HG03439 (cell line): ENCODE results near the gene COLEC12.
A peak's percentile ranks its signal among the peaks of the same experiment; 100 is the strongest.

Experiments
- ATAC-seq: cut with Tn5 transposase; IDR thresholded peaks from one replicate; pipeline ENCODE4 v1.9.1; 2021; ENCODE audit warnings: mild to moderate bottlenecking, moderate library complexity; ENCODE audit not compliant: unreplicated experiment

The COLEC12 gene

DNA sequence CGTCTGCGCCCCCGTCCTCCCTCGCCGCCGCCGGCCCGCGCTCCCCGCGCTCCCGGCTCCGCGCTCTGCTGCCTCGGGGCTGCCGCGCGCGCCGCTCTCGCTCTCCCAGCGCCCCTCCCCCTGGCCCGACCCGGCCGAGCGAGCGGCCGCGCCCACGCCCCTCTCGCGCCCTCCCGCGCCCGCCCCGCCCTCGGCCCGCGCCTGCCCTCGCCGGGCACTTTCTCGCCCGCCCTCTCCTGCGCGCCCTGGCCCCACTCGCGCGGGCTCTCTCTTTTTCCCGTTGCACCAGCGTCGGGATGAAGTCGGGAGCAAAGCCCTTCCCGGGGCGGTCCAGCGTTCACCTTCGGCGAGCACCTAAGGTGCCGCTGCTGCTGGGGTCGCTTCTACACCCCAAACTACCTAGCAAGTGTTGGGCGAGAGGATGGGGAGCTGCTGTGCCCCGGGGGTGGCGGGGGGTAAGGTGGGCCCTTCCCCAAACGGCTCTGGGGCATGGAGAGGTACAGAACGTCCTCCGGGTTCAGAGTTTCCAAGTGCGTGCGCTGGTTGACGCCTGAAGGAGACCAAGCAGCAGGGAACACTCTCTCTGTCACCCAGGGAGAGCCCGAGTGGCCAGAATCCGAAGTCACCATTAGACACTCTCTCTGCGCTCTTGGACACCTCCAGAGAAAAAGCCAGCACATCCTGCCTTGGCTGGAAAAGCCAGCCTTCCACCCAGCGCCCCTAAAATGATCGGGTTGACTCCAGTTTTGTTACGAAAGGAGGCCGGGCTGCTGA, at the start of gene COLEC12:
Gene COLEC12 (minus strand): TSS at position 70 of the 774 bp plus-strand sequence. CDS start 187 bp downstream, outside the sequence.
- ATAC-seq, result no peak

GRCh38 chr18:549967-550366, 49.5 kb upstream of the COLEC12 start:
- ATAC-seq, result no peak

- ATAC-seq, result no peak
Measured at GRCh38 chr18:543447-544078, 43.1 kb upstream of the COLEC12 start.

DNA sequence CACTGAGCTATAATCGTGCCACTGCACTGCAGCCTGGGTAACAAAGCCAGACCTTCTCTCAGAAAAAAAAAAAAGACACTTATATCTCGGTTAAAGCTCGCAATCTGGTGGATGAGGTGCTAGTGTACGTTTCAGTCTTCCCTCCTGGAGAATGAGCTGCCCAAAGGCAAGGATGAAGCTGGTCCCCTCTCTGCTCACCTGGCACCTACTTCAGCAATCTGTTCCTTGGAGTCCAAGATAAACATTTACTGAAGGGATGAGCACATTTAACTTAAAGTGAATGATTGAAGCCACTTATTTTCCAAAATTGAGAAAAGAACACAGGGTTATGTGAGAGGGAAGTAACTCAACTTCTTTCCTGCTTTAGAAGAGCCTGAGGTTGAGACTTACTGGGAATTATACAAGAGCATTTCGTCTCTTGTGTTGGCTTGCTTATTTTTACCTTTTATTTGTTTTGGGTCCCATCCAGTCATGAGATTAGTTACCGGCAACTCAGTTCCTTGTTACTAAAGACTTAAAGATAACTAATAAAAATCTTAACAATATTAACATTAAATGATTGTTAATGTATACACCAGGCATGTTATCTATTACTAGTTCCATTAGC, 33.6 kb upstream of the COLEC12 start:
- ATAC-seq, result no peak

DNA sequence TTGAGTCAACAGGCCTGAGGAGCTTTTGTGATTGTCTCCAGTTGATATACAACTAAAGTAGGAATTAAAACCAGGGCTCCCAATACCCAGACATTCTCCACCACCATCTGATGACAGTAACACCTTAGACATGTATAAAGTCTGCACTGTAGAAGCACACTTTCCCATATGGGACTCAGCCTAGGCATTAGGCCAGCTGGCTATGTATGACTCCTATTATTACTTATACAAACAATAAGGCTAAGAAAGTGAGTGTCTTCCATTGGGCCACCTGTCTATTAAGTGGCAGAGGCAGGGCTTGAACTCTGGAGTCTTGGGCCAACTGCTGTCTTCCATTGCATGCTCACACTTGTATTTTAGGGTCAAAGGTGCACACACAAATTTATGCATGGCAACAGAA, 32.1 kb upstream of the COLEC12 start:
- no peak for ATAC-seq

GRCh38 chr18:532018-532417, 31.5 kb upstream of the COLEC12 start:
- no peak for ATAC-seq

DNA sequence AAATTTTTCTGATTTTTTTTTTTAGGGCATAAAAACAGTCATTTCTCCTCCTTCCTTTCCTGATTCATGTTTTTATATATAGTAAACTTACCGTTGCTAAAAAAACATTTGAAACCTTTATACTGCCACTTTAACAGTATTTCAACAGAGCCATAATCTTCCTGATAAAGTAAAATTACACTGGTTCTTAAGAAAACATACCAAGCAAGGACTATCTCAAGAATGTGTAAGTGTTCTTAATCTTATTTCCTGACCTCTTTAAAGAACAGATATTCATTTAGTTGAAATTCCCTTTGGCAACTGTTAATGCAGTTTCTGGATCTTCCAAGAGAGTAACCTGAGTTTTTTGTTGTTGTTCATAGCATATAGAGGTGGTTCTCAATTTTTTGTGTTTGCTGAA, 26.6 kb upstream of the COLEC12 start:
- ATAC-seq, result no peak

- ATAC-seq, result no peak
Measured at GRCh38 chr18:526681-527080, 26.2 kb upstream of the COLEC12 start.

GRCh38 chr18:525036-525797, 24.7 kb upstream of the COLEC12 start:
- ATAC-seq, result no peak

- no peak for ATAC-seq
Measured at GRCh38 chr18:524466-524865, 24.0 kb upstream of the COLEC12 start.

GRCh38 chr18:523561-523960, 23.1 kb upstream of the COLEC12 start:
- ATAC-seq, result no peak

DNA sequence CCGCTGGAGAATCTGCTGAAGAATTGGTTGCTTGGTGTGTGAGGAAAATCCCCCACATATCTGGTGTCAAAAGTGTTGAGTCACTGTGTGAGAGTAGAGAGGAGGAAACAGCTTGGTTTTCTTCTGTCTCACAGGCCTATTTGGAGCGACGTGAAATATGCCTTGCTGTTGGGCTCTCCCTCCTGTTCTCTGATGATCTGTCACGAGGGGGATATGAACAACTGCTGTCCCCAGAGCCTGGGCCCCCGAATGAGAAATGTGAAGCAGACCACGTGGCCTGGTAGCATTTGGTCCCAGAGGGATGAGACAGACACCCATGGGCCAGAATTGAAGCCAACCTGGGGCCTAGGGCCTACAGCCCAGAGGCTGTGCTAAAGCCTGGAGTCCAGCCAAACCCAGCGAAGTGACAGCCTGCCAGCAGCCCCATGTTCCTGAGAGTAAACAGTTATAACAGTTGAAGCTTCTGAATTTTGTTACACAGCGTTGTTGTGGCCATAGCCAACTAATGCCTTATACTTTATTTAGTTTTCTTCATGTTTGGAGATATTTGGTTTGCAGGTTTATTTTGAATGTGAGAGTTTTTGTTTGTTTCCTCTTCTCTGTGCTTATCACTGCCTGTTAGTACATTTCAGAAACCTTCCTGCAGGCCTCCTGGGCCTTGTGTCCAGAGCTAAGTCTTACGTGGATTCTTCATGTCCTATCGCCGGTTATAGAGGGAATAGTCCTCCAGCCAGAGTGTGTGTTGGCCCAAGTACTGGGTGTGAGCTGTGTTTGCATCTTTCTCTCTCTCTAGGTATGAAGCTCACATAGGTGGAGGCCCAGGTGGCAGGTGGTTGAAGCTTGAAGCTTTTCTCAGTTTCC, 18.7 kb upstream of the COLEC12 start:
- peak; percentile 88 for ATAC-seq

GRCh38 chr18:518081-518480, 17.6 kb upstream of the COLEC12 start:
- ATAC-seq, result no peak

GRCh38 chr18:515838-516237, 15.3 kb upstream of the COLEC12 start:
- no peak for ATAC-seq

DNA sequence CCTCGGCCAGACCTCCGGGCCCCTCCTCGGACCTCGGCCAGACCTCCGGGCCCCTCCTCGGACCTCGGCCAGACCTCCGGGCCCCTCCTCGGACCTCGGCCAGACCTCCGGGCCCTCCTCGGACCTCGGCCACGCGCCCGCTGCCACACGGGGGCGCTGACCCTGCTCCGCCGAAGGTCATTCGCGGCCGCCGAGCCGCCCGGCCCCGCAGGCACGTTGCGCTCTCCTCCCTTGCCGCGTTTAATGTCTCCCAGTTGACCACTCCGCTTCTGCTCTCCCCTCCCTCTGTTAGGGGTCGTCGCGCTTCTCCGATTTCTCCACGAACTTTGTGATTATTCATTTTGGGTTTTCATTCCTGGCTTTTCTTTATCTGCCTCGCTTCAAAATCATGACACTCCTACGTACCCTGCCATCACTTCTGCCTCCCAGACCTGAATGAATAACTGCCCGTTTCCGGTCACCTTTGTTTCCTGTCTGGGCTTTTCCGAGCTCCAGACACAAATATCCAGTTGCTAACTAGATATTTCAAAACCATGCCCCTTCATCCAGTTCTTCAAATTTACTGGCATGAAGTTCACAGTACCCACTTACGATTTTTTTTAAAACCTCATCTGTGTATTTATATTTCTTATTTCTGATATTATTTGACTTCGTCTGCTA, 14.8 kb upstream of the COLEC12 start:
- no peak for ATAC-seq

DNA sequence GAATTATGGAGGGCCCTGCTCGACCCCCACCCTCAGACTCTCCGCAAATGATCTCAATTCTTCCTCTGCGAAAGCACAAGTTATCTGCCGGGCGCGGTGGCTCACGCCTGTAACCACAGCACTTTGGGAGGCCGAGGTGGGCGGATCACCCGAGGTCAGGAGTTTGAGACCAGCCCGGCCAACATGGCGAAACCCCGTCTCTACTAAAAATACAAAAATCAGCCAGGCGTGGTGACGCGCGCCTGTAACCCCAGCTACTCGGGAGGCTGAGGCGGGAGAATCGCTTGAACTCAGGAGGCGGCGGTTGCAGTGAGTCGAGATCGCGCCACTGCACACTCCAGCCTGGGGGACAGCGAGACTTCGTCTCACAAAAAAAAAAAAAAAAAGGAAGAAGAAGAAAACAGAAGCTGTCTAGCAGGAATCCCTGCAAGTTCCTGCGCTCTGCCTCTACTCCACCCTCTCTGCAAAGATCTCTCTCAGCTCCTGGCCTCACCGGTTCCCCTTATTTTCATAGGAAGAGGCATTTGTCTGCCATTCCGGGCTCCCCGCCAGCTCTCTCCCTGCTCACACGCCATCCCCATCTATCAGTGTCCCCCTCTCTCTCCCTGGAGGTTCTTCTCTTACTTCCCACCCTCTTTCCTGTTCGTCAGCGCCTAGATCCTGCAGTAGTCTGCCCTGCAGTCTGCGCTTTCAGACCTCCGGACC, 13.5 kb upstream of the COLEC12 start:
- no peak for ATAC-seq

- no peak for ATAC-seq
Measured at GRCh38 chr18:512957-513356, 12.5 kb upstream of the COLEC12 start.

GRCh38 chr18:508835-509234, 8.3 kb upstream of the COLEC12 start:
- ATAC-seq, result no peak

GRCh38 chr18:507636-508035, 7.1 kb upstream of the COLEC12 start:
- ATAC-seq, result no peak
